Endothelial cell (in vitro differentiated cells): Measurements from ENCODE around the gene RFX8. TPM values are rescaled to one million over a fixed set of nuclear protein-coding genes. Genes with fewer than 3 reads are reported as not detected.

ENCODE experiments used
- DNase-seq: peaks from one replicate; pipeline ENCODE4 v3.0.0; 2021; ENCODE audit warnings: low spot score
- H3K27ac Mint-ChIP-seq: one replicate; pipeline ENCODE4 v1.8.0; 2021; ENCODE audit warnings: mixed read lengths, inconsistent platforms; ENCODE audit not compliant: unreplicated experiment
- H3K27me3 Mint-ChIP-seq: one replicate; pipeline ENCODE4 v1.8.0; 2021; ENCODE audit warnings: mild to moderate bottlenecking, moderate library complexity, mixed read lengths, inconsistent platforms; ENCODE audit not compliant: unreplicated experiment
- H3K36me3 Mint-ChIP-seq: one replicate; pipeline ENCODE4 v1.8.0; 2021; ENCODE audit warnings: mild to moderate bottlenecking, low read depth, mixed read lengths, inconsistent platforms; ENCODE audit not compliant: unreplicated experiment
- H3K4me1 Mint-ChIP-seq: one replicate; pipeline ENCODE4 v1.8.0; 2021; ENCODE audit warnings: mild to moderate bottlenecking, mixed read lengths, inconsistent platforms; ENCODE audit not compliant: unreplicated experiment
- H3K4me3 Mint-ChIP-seq: one replicate; pipeline ENCODE4 v1.8.0; 2021; ENCODE audit warnings: mild to moderate bottlenecking, mixed read lengths, inconsistent platforms; ENCODE audit not compliant: unreplicated experiment
- H3K9me3 Mint-ChIP-seq: one replicate; pipeline ENCODE4 v1.8.0; 2021; ENCODE audit warnings: mixed read lengths, inconsistent platforms; ENCODE audit not compliant: unreplicated experiment
- CTCF ChIP-seq: fragments of 200-600 bp; sonication (generic); IDR thresholded peaks from one replicate; pipeline ENCODE4 v1.5.0; 2021; ENCODE audit warnings: antibody characterized with exemption; ENCODE audit not compliant: unreplicated experiment
- long read RNA-seq: library from polyadenylated mRNA; unstranded; transcript quantifications from one replicate; pipeline ENCODE4 v2.0.0, GENCODE V29; 2020; ENCODE audit not compliant: unreplicated experiment
- total RNA-seq: library from RNA; stranded (reverse); fragmentation: NEBNext Ultra II Directional; extraction: Animal tissue kit (Norgen Biotek cat#: 25700); gene quantifications from one replicate; pipeline ENCODE4 v1.2.1, GENCODE V29; 2021; ENCODE audit not compliant: unreplicated experiment

Gene RFX8
- total RNA-seq, result 5.0 TPM
- long read RNA-seq, partial matches to known transcripts, result 1 of 2 reads
- long read RNA-seq, other reads (novel, unspliced or antisense), result 1 of 2 reads

GRCh38 chr2:101474731-101475384 lies at the start of gene RFX8:
Gene RFX8, minus strand, starts transcription at chr2:101475112. Its CDS starts 8,264 bp downstream, at chr2:101466848.
- Mint-ChIP-seq H3K9me3 (no peaks in the 10 kb centered on the region), H3K4me3 (peak within 1 kb of the TSS; percentile 51), H3K36me3 (no peaks in the 10 kb centered on the region), H3K27ac (peak within 1 kb of the TSS; percentile 39), H3K4me1 (peaks cover 50% of the 10 kb centered on the region), H3K27me3 (no peaks in the 10 kb centered on the region)
- no peak for DNase-seq
- TF ChIP-seq CTCF, result no peak

- no peak for TF ChIP-seq CTCF
- no peak overlapping the region for H3K27ac Mint-ChIP-seq
- peaks cover 40% of the 10 kb centered on the region for H3K4me1 Mint-ChIP-seq
- H3K4me3 Mint-ChIP-seq, result no peak overlapping the region
- DNase-seq, result no peak
- no peaks in the 10 kb centered on the region for H3K9me3 Mint-ChIP-seq
- H3K36me3 Mint-ChIP-seq, result peaks cover 3% of the 10 kb centered on the region
- peaks cover 4% of the 10 kb centered on the region for H3K27me3 Mint-ChIP-seq
Observed at GRCh38 chr2:101521487-101521886, 46.6 kb upstream of the RFX8 start.

GRCh38 chr2:101520246-101520645 lies 45.3 kb upstream of the RFX8 start:
- Mint-ChIP-seq H3K27me3 (peaks cover 5% of the 10 kb centered on the region), H3K27ac (peak overlapping the region; percentile 96), H3K36me3 (peaks cover 3% of the 10 kb centered on the region), H3K9me3 (no peaks in the 10 kb centered on the region), H3K4me1 (peaks cover 48% of the 10 kb centered on the region), H3K4me3 (no peak overlapping the region)
- peak; percentile 16 for DNase-seq
- TF ChIP-seq CTCF, result no peak

GRCh38 chr2:101518578-101519492 lies 43.9 kb upstream of the RFX8 start:
- H3K4me1 Mint-ChIP-seq, result peaks cover 53% of the 10 kb centered on the region
- peaks cover 9% of the 10 kb centered on the region for H3K27me3 Mint-ChIP-seq
- peaks cover 3% of the 10 kb centered on the region for H3K36me3 Mint-ChIP-seq
- peak overlapping the region; percentile 67 for H3K4me3 Mint-ChIP-seq
- DNase-seq, result peak; percentile 24
- TF ChIP-seq CTCF, result no peak
- peak overlapping the region; percentile 85 for H3K27ac Mint-ChIP-seq
- H3K9me3 Mint-ChIP-seq, result no peaks in the 10 kb centered on the region
